ENCODE results near the gene FTO.

Gene FTO

GRCh38 chr16:54107583-54108202 lies 403.7 kb downstream of the FTO start:
- no peak for DNase-seq

- DNase-seq = no peak
Observed at GRCh38 chr16:54110016-54110981, 406.3 kb downstream of the FTO start.

- DNase-seq = no peak
Observed at GRCh38 chr16:54112451-54113206, 408.7 kb downstream of the FTO start.

- DNase-seq = no peak
Observed at GRCh38 chr16:54115558-54115957, 411.6 kb downstream of the FTO start.

- DNase-seq = no peak
Observed at GRCh38 chr16:54116124-54116655, 412.2 kb downstream of the FTO start.

- DNase-seq = no peak
Observed at GRCh38 chr16:54118846-54119245, 414.9 kb downstream of the FTO start.

- no peak for DNase-seq
Observed at GRCh38 chr16:54120846-54121480, 417.0 kb downstream of the FTO start.

GRCh38 chr16:54121539-54122295 lies 417.8 kb downstream of the FTO start:
- no peak for DNase-seq

- DNase-seq = no peak
Observed at GRCh38 chr16:54123766-54124165, 419.8 kb downstream of the FTO start.

GRCh38 chr16:54125751-54126655 lies 422.0 kb downstream of the FTO start:
- no peak for DNase-seq

- no peak for DNase-seq
Observed at GRCh38 chr16:54126907-54127306, 423.0 kb downstream of the FTO start.

- DNase-seq = no peak
Observed at GRCh38 chr16:54128629-54129234, 424.8 kb downstream of the FTO start.

GRCh38 chr16:54129810-54130209 lies 425.9 kb downstream of the FTO start:
- DNase-seq = no peak

- no peak for DNase-seq
Observed at GRCh38 chr16:54135361-54136275, 431.7 kb downstream of the FTO start.

- no peak for DNase-seq
Observed at GRCh38 chr16:54136276-54136625, 432.3 kb downstream of the FTO start.

- no peak for DNase-seq
Observed at GRCh38 chr16:54140057-54140787, 436.3 kb downstream of the FTO start.

GRCh38 chr16:54140788-54141136 lies 436.8 kb downstream of the FTO start:
- DNase-seq = no peak

GRCh38 chr16:54142787-54143186 lies 438.8 kb downstream of the FTO start:
- DNase-seq = no peak

- no peak for DNase-seq
Observed at GRCh38 chr16:54143410-54143809, 439.5 kb downstream of the FTO start.

All from NK-92 treated with Interleukin-12 subunit alpha and Interleukin-12 subunit beta, amount 100 ng/mL, for 24 hours (cell line).